Measurements from ENCODE around the gene CCL5.
"Not testable (repeated sequence)": the region's sequence is repeated elsewhere in the genome, so short reads cannot be mapped to it uniquely, and the experiment has no call there.

CCL5 gene

GRCh38 chr17:35909408-35909807 is 29.2 kb upstream of the CCL5 start:
- no peak overlapping the region for H3K27ac ChIP-seq (ENCODE audit: low read length)
- H3K36me3 ChIP-seq (ENCODE audit: control insufficient read depth, low read depth, low read length) = no peaks in the 10 kb centered on the region

GRCh38 chr17:35907691-35908090 is 27.5 kb upstream of the CCL5 start:
- H3K9ac ChIP-seq (ENCODE audit: low read length) = no peak overlapping the region
- H3K27me3 ChIP-seq (ENCODE audit: control insufficient read depth, insufficient read depth, low read length) = no peaks in the 10 kb centered on the region
- H3K4me3 ChIP-seq (ENCODE audit: low read length) = no peak overlapping the region
- H3K9me3 ChIP-seq (ENCODE audit: control insufficient read depth, low read depth, low read length) = peaks cover 3% of the 10 kb centered on the region
- H3K4me1 ChIP-seq (ENCODE audit: control insufficient read depth, low read depth, low read length) = no peaks in the 10 kb centered on the region
- no peaks in the 10 kb centered on the region for H3K36me3 ChIP-seq (ENCODE audit: control insufficient read depth, low read depth, low read length)
- no peak overlapping the region for H3K27ac ChIP-seq (ENCODE audit: low read length)

More at GRCh38 chr17:35909408-35909807, 29.2 kb upstream of the CCL5 start:
- Histone ChIP-seq H3K9ac (ENCODE audit: low read length) (no peak overlapping the region), H3K4me3 (ENCODE audit: low read length) (no peak overlapping the region), H3K27me3 (ENCODE audit: control insufficient read depth, insufficient read depth, low read length) (no peaks in the 10 kb centered on the region), H3K4me1 (ENCODE audit: control insufficient read depth, low read depth, low read length) (no peaks in the 10 kb centered on the region), H3K9me3 (ENCODE audit: control insufficient read depth, low read depth, low read length) (peaks cover 7% of the 10 kb centered on the region)

GRCh38 chr17:35906926-35907637 is 26.9 kb upstream of the CCL5 start:
- H3K9me3 ChIP-seq (ENCODE audit: control insufficient read depth, low read depth, low read length) = peaks cover 3% of the 10 kb centered on the region
- no peaks in the 10 kb centered on the region for H3K36me3 ChIP-seq (ENCODE audit: control insufficient read depth, low read depth, low read length)
- H3K4me1 ChIP-seq (ENCODE audit: control insufficient read depth, low read depth, low read length) = no peaks in the 10 kb centered on the region
- H3K27me3 ChIP-seq (ENCODE audit: control insufficient read depth, insufficient read depth, low read length) = no peaks in the 10 kb centered on the region
- no peak overlapping the region for H3K27ac ChIP-seq (ENCODE audit: low read length)
- H3K9ac ChIP-seq (ENCODE audit: low read length) = no peak overlapping the region
- H3K4me3 ChIP-seq (ENCODE audit: low read length) = no peak overlapping the region

GRCh38 chr17:35906191-35906925 is 26.2 kb upstream of the CCL5 start:
- no peak overlapping the region for H3K4me3 ChIP-seq (ENCODE audit: low read length)
- no peak overlapping the region for H3K27ac ChIP-seq (ENCODE audit: low read length)
- H3K27me3 ChIP-seq (ENCODE audit: control insufficient read depth, insufficient read depth, low read length) = no peaks in the 10 kb centered on the region
- H3K9me3 ChIP-seq (ENCODE audit: control insufficient read depth, low read depth, low read length) = peaks cover 3% of the 10 kb centered on the region
- H3K36me3 ChIP-seq (ENCODE audit: control insufficient read depth, low read depth, low read length) = no peaks in the 10 kb centered on the region
- no peak overlapping the region for H3K9ac ChIP-seq (ENCODE audit: low read length)
- H3K4me1 ChIP-seq (ENCODE audit: control insufficient read depth, low read depth, low read length) = no peaks in the 10 kb centered on the region

DNA sequence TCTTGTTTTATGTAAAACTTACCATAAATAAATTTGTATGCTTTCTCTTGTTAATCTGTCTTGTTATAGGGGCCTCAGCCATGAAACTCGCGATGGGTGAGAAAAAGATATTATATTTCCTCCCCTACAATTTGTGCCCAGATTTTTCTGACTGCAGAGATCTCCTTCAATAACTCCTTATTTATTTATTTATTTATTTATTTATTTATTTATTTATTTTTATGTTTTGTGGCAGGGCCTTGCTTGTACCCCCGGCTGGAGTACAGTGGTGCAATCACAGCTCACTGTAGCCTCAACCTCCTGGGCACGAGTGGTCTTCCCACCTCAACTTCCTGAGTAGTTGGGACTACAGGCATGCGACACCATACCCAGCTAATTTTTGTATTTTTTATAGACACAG is 23.3 kb upstream of the CCL5 start:
- no peaks in the 10 kb centered on the region for H3K27me3 ChIP-seq (ENCODE audit: control insufficient read depth, insufficient read depth, low read length)
- H3K36me3 ChIP-seq (ENCODE audit: control insufficient read depth, low read depth, low read length) = no peaks in the 10 kb centered on the region
- H3K27ac ChIP-seq (ENCODE audit: low read length) = no peak overlapping the region
- H3K4me3 ChIP-seq (ENCODE audit: low read length) = no peak overlapping the region
- H3K9ac ChIP-seq (ENCODE audit: low read length) = no peak overlapping the region
- no peaks in the 10 kb centered on the region for H3K4me1 ChIP-seq (ENCODE audit: control insufficient read depth, low read depth, low read length)
- H3K9me3 ChIP-seq (ENCODE audit: control insufficient read depth, low read depth, low read length) = no peaks in the 10 kb centered on the region

GRCh38 chr17:35901631-35902175 is 21.5 kb upstream of the CCL5 start:
- Histone ChIP-seq H3K27me3 (ENCODE audit: control insufficient read depth, insufficient read depth, low read length) (no peaks in the 10 kb centered on the region), H3K4me3 (ENCODE audit: low read length) (no peak overlapping the region), H3K27ac (ENCODE audit: low read length) (no peak overlapping the region), H3K36me3 (ENCODE audit: control insufficient read depth, low read depth, low read length) (no peaks in the 10 kb centered on the region), H3K4me1 (ENCODE audit: control insufficient read depth, low read depth, low read length) (no peaks in the 10 kb centered on the region), H3K9ac (ENCODE audit: low read length) (no peak overlapping the region), H3K9me3 (ENCODE audit: control insufficient read depth, low read depth, low read length) (no peaks in the 10 kb centered on the region)

DNA sequence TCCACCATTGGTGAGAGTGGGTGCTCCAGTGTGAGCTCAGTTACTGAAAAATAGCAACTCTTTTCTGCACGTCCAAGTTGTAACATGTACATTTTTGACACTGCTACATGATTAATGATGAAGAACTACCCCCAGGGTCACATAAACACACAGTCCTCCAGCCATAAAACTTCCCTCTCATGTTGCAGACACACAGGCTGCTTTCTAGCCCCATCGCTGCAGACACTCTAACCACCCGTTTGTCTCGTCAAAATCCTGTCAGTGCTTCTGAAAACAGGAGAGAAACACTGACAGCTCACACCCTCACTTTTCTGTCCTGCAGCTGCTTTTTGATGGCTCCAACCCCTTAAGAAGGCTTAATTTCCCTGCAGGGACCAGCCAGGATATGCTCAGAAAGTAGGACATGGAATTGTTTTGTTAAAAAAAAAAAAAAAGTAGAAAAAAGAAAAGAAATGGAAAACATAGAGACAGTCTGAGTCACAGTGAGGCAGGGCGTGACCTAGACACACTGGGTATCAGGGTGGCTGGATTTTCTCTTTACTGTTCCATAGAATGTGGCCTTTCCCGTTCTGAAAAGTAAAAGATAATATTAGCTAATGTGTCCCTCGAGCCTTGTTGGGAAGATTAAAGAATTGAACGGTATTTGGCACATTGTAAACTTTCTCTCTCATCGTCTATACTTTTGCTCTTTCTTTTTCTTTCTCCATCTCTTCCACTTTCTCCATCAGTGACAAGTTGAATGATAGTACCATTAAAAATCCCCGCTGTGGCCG is 20.7 kb upstream of the CCL5 start:
- no peaks in the 10 kb centered on the region for H3K4me1 ChIP-seq (ENCODE audit: control insufficient read depth, low read depth, low read length)

GRCh38 chr17:35900280-35900679 is 20.1 kb upstream of the CCL5 start:
- H3K9me3 ChIP-seq (ENCODE audit: control insufficient read depth, low read depth, low read length) = no peaks in the 10 kb centered on the region
- no peak overlapping the region for H3K27ac ChIP-seq (ENCODE audit: low read length)
- H3K27me3 ChIP-seq (ENCODE audit: control insufficient read depth, insufficient read depth, low read length) = no peaks in the 10 kb centered on the region
- H3K4me1 ChIP-seq (ENCODE audit: control insufficient read depth, low read depth, low read length) = no peaks in the 10 kb centered on the region
- H3K9ac ChIP-seq (ENCODE audit: low read length) = no peak overlapping the region
- H3K36me3 ChIP-seq (ENCODE audit: control insufficient read depth, low read depth, low read length) = no peaks in the 10 kb centered on the region
- H3K4me3 ChIP-seq (ENCODE audit: low read length) = no peak overlapping the region

More for the DNA sequence above, 20.7 kb upstream of the CCL5 start:
- H3K27ac ChIP-seq (ENCODE audit: low read length) = no peak overlapping the region
- H3K9me3 ChIP-seq (ENCODE audit: control insufficient read depth, low read depth, low read length) = no peaks in the 10 kb centered on the region
- H3K27me3 ChIP-seq (ENCODE audit: control insufficient read depth, insufficient read depth, low read length) = no peaks in the 10 kb centered on the region
- H3K4me3 ChIP-seq (ENCODE audit: low read length) = no peak overlapping the region
- no peaks in the 10 kb centered on the region for H3K36me3 ChIP-seq (ENCODE audit: control insufficient read depth, low read depth, low read length)
- H3K9ac ChIP-seq (ENCODE audit: low read length) = no peak overlapping the region

- Histone ChIP-seq H3K36me3 (ENCODE audit: control insufficient read depth, low read depth, low read length) (no peaks in the 10 kb centered on the region), H3K4me3 (ENCODE audit: low read length) (no peak overlapping the region)
Observed at GRCh38 chr17:35898283-35899070, 18.3 kb upstream of the CCL5 start.

GRCh38 chr17:35897772-35898171 is 17.6 kb upstream of the CCL5 start:
- not testable (repeated sequence) for H3K9ac ChIP-seq (ENCODE audit: low read length); H3K4me3 ChIP-seq (ENCODE audit: low read length); H3K27me3 ChIP-seq (ENCODE audit: control insufficient read depth, insufficient read depth, low read length); H3K36me3 ChIP-seq (ENCODE audit: control insufficient read depth, low read depth, low read length); H3K4me1 ChIP-seq (ENCODE audit: control insufficient read depth, low read depth, low read length); H3K27ac ChIP-seq (ENCODE audit: low read length); H3K9me3 ChIP-seq (ENCODE audit: control insufficient read depth, low read depth, low read length)

More at GRCh38 chr17:35898283-35899070, 18.3 kb upstream of the CCL5 start:
- Histone ChIP-seq H3K9ac (ENCODE audit: low read length) (no peak overlapping the region), H3K27ac (ENCODE audit: low read length) (no peak overlapping the region), H3K27me3 (ENCODE audit: control insufficient read depth, insufficient read depth, low read length) (no peaks in the 10 kb centered on the region), H3K9me3 (ENCODE audit: control insufficient read depth, low read depth, low read length) (no peaks in the 10 kb centered on the region), H3K4me1 (ENCODE audit: control insufficient read depth, low read depth, low read length) (no peaks in the 10 kb centered on the region)
